IMR-90 (cell line): ENCODE data around the gene SYNE1. TPM values are rescaled to one million over a fixed set of nuclear protein-coding genes. Genes with fewer than 3 reads are reported as not detected.

Source experiments
- ATAC-seq: fragments of 200-7000 bp; cut with Tn5 transposase; 2 replicates; pipeline ENCODE4 v1.9.1; 2020; ENCODE audit warnings: low read depth, mild to moderate bottlenecking, moderate library complexity
- BruUV-seq: library from RNA; stranded (reverse); fragments of 400-500 nt; replicated peaks from 2 replicates; lab custom pipeline; 2021; lab: Mats Ljungman, UMichigan
- CTCF ChIA-PET: fragments of 300-600 bp; formaldehyde crosslinking; extraction: SDS; loops from one replicate; lab custom pipeline; 2021; ENCODE audit warnings: antibody characterized with exemption; lab: Yijun Ruan, JAX
- POLR2A ChIA-PET: fragments of 300-600 bp; sonication (Branson Sonifier 250); formaldehyde crosslinking; loops from one replicate; lab custom pipeline; 2022; ENCODE audit warnings: antibody characterized with exemption; ENCODE audit not compliant: unreplicated experiment; lab: Charles Lee
- DNase-seq: peaks from one replicate; pipeline ENCODE4 v3.0.0; 2013
- H2AFZ ChIP-seq: replicated peaks from 2 replicates; pipeline ENCODE3; 2013; ENCODE audit warnings: low read length, mild to moderate bottlenecking; ENCODE audit not compliant: poor library complexity
- H2AK5ac ChIP-seq: 2 replicates; pipeline ENCODE4 v1.6.1; 2013; ENCODE audit warnings: low read depth, low read length, inconsistent platforms
- H2AK9ac ChIP-seq: replicated peaks from 2 replicates; pipeline ENCODE3; 2013; ENCODE audit warnings: mild to moderate bottlenecking, low read depth, low read length, moderate library complexity; ENCODE audit not compliant: poor library complexity
- H2BK120ac ChIP-seq: 2 replicates; pipeline ENCODE4 v1.6.1; 2013; ENCODE audit warnings: low read depth, low read length, inconsistent platforms
- H2BK15ac ChIP-seq: 3 replicates; pipeline ENCODE4 v1.6.1; 2013; ENCODE audit warnings: low read depth, low read length, inconsistent platforms
- H2BK20ac ChIP-seq: 2 replicates; pipeline ENCODE4 v1.6.1; 2013; ENCODE audit warnings: low read depth, mild to moderate bottlenecking, inconsistent platforms, low read length, moderate library complexity
- H2BK5ac ChIP-seq: 2 replicates; pipeline ENCODE4 v1.6.1; 2013; ENCODE audit warnings: mild to moderate bottlenecking, low read depth, low read length, inconsistent platforms; ENCODE audit not compliant: poor library complexity, severe bottlenecking
- H3K14ac ChIP-seq: replicated peaks from 2 replicates; pipeline ENCODE4 v1.6.1; 2013; ENCODE audit warnings: low read depth, low read length, inconsistent platforms
- H3K18ac ChIP-seq: 2 replicates; pipeline ENCODE4 v1.6.1; 2013; ENCODE audit warnings: low read depth, low read length, control low read depth
- H3K23ac ChIP-seq: 2 replicates; pipeline ENCODE4 v1.6.1; 2013; ENCODE audit warnings: low read depth, low read length, inconsistent platforms
- H3K27ac ChIP-seq: 2 replicates; pipeline ENCODE4 v1.5.1; 2013; ENCODE audit warnings: mild to moderate bottlenecking, control low read depth, low read length; ENCODE audit not compliant: insufficient read depth
- H3K27me3 ChIP-seq: 2 replicates; pipeline ENCODE4 v1.6.1; 2013; ENCODE audit warnings: low read length; ENCODE audit not compliant: control insufficient read depth, insufficient read depth
- H3K36me3 ChIP-seq: 2 replicates; pipeline ENCODE4 v1.6.1; 2013; ENCODE audit warnings: low read length, mixed read lengths; ENCODE audit not compliant: control insufficient read depth, insufficient read depth
- H3K4ac ChIP-seq: 2 replicates; pipeline ENCODE4 v1.6.1; 2013; ENCODE audit warnings: low read depth, low read length, inconsistent platforms
- H3K4me1 ChIP-seq: 2 replicates; pipeline ENCODE4 v1.6.1; 2013; ENCODE audit warnings: low read length, mixed read lengths; ENCODE audit not compliant: control insufficient read depth, insufficient read depth
- H3K4me2 ChIP-seq: 2 replicates; pipeline ENCODE4 v1.6.1; 2013; ENCODE audit warnings: low read depth, mild to moderate bottlenecking, control low read depth, low read length, moderate library complexity
- H3K4me3 ChIP-seq: 2 replicates; pipeline ENCODE4 v1.5.1; 2013; ENCODE audit warnings: low read depth, mild to moderate bottlenecking, control low read depth, low read length, moderate library complexity; ENCODE audit not compliant: insufficient read depth
- H3K56ac ChIP-seq: 2 replicates; pipeline ENCODE4 v1.6.1; 2013; ENCODE audit warnings: low read length, inconsistent platforms; ENCODE audit not compliant: insufficient read depth; ENCODE audit errors: extremely low read depth
- H3K79me1 ChIP-seq, 2 experiments: 2 replicates each; pipeline ENCODE4 v1.6.1; 2013; ENCODE audit warnings: low read length in 2 of 2, inconsistent platforms in 1 of 2, low read depth in 1 of 2
- H3K9ac ChIP-seq: 2 replicates; pipeline ENCODE4 v1.6.1; 2013; ENCODE audit warnings: low read depth, low read length, control low read depth
- H3K9me1 ChIP-seq: 2 replicates; pipeline ENCODE4 v1.6.1; 2013; ENCODE audit warnings: low read length, inconsistent platforms; ENCODE audit not compliant: insufficient read depth
- H3K9me3 ChIP-seq: 2 replicates; pipeline ENCODE4 v1.6.1; 2013; ENCODE audit warnings: low read length; ENCODE audit not compliant: control insufficient read depth, insufficient read depth
- H4K20me1 ChIP-seq: 2 replicates; pipeline ENCODE4 v1.6.1; 2013; ENCODE audit warnings: low read length, inconsistent platforms; ENCODE audit not compliant: insufficient read depth
- H4K5ac ChIP-seq: 2 replicates; pipeline ENCODE4 v1.6.1; 2013; ENCODE audit warnings: mild to moderate bottlenecking, low read depth, low read length, control low read depth
- H4K8ac ChIP-seq, 2 experiments: 2 replicates each; pipeline ENCODE4 v1.6.1; 2013; ENCODE audit warnings: low read depth in 2 of 2, low read length in 2 of 2, control low read depth in 1 of 2, inconsistent platforms in 1 of 2
- H4K91ac ChIP-seq: 2 replicates; pipeline ENCODE4 v1.6.1; 2013; ENCODE audit warnings: low read depth, low read length, inconsistent platforms; ENCODE audit not compliant: insufficient read depth
- CEBPB ChIP-seq: IDR thresholded peaks from 2 replicates; pipeline ENCODE4 v1.6.1; 2012; ENCODE audit warnings: low read depth, low read length, improper control_type of control experiment
- CHD1 ChIP-seq: IDR thresholded peaks from 2 replicates; pipeline ENCODE4 v1.6.1; 2012; ENCODE audit warnings: low read depth, low read length, improper control_type of control experiment
- CTCF ChIP-seq: conservative IDR thresholded peaks from 2 replicates; pipeline ENCODE4 v1.5.1; 2012; ENCODE audit warnings: mild to moderate bottlenecking, low read depth, low read length, improper control_type of control experiment
- ELK1 ChIP-seq: fragments of 150-350 bp; IDR thresholded peaks from 2 replicates; pipeline ENCODE4 v1.6.1; 2016; ENCODE audit warnings: low read depth, mild to moderate bottlenecking, low read length, moderate library complexity, borderline replicate concordance
- FOS ChIP-seq: fragments of 150-350 bp; IDR thresholded peaks from 2 replicates; pipeline ENCODE4 v1.6.1; 2016; ENCODE audit warnings: low read depth, low read length
- MAFK ChIP-seq: IDR thresholded peaks from 2 replicates; pipeline ENCODE4 v1.6.1; 2012; ENCODE audit warnings: low read depth, low read length, improper control_type of control experiment
- MXI1 ChIP-seq: IDR thresholded peaks from 2 replicates; pipeline ENCODE4 v1.6.1; 2012; ENCODE audit warnings: low read depth, mild to moderate bottlenecking, low read length, moderate library complexity, borderline replicate concordance
- POLR2A ChIP-seq: IDR thresholded peaks from 2 replicates; pipeline ENCODE4 v1.6.1; 2012; ENCODE audit warnings: mild to moderate bottlenecking, low read depth, low read length
- RAD21 ChIP-seq: IDR thresholded peaks from 2 replicates; pipeline ENCODE4 v1.6.1; 2012; ENCODE audit warnings: low read length, improper control_type of control experiment
- SMC3 ChIP-seq: fragments of 150-350 bp; IDR thresholded peaks from 2 replicates; pipeline ENCODE4 v1.6.1; 2016; ENCODE audit warnings: low read depth, mild to moderate bottlenecking, antibody characterized with exemption, low read length, moderate library complexity
- USF2 ChIP-seq: fragments of 150-350 bp; IDR thresholded peaks from 2 replicates; pipeline ENCODE4 v1.6.1; 2017; ENCODE audit warnings: mild to moderate bottlenecking, antibody characterized with exemption, low read length, low read depth
- WGBS, 2 experiments: methylation state at CpG; one replicate each; pipeline versions ENCODE4 v1.1.5 to v1.1.7; 2013; ENCODE audit warnings: missing lambda C conversion rate in 2 of 2; ENCODE audit not compliant: insufficient read length in 1 of 2; ENCODE audit errors: extremely low coverage in 2 of 2; 5-methylcytosine and 5-hydroxymethylcytosine counted together
- dilution Hi-C: fragments of 300-500 bp; cut with HindIII; formaldehyde crosslinking; loops from one replicate; pipeline ENCODE4 v1.14.3; 2018; ENCODE audit warnings: low sequenced_read_pairs; ENCODE audit not compliant: unreplicated experiment
- in situ Hi-C: fragments of 300-500 bp; cut with MboI; formaldehyde crosslinking; loops from 3 replicates; pipeline ENCODE4 v1.14.3; 2019; ENCODE audit warnings: low sequenced_read_pairs, inconsistent platforms, mixed read lengths
- intact Hi-C: fragments of 100-400 bp; cut with micrococcal nuclease; formaldehyde crosslinking; loops from 2 replicates; pipeline ENCODE4 v1.10.0; 2022
- polyA plus RNA-seq, 3 experiments: library from polyadenylated mRNA; depleted of rRNA; stranded (reverse); fragments of >200 nt; gene quantifications; 2 replicates each; pipeline ENCODE4 v1.2.3, GENCODE V29; 2012; ENCODE audit warnings: low replicate concordance in 1 of 3
- total RNA-seq: library from RNA; depleted of rRNA; stranded (reverse); fragments of >200 nt; gene quantifications from 2 replicates; pipeline ENCODE4 v1.2.3, GENCODE V29; 2012

SYNE1 gene
- total and polyA plus RNA-seq, 2 of the 4 experiments (the other 2 are of a cell fraction): 34.1 to 159 TPM

- no peak for TF ChIP-seq ELK1
Measured at GRCh38 chr6:152636609-152637295, 410 bp downstream of the SYNE1 start (continued).

- H2AK9ac ChIP-seq: peak overlapping the region; percentile 42
- ChIA-PET POLR2A (no interaction called here), CTCF (no interaction called here)
- peak overlapping the region; percentile 83 for H3K9ac ChIP-seq
- no peaks in the 10 kb centered on the region for H3K9me3 ChIP-seq
- H3K4me2 ChIP-seq: peak overlapping the region; percentile 95
- H2BK5ac ChIP-seq: peak overlapping the region; percentile 73
- DNase-seq (peak; percentile 51), ATAC-seq (peak; percentile 69)
- H3K18ac ChIP-seq: peak overlapping the region; percentile 22; the same call in 1 of the 2 replicates
- 0 out of 3 replicates have a peak overlapping the region, but pooled peaks have one; percentile 26 for H2BK15ac ChIP-seq
- peak overlapping the region; percentile 66 for H3K4ac ChIP-seq
- H3K4me3 ChIP-seq: peak overlapping the region; percentile 73
- H3K14ac ChIP-seq: peak overlapping the region; percentile 80
- peak overlapping the region; percentile 64 for H4K91ac ChIP-seq
- peak overlapping the region; percentile 43 to 72; a peak in 2 of 4 replicates for H4K8ac ChIP-seq
- in situ Hi-C loops (no loop called here), dilution Hi-C loops (no loop called here), intact Hi-C loops (loop anchor here (1.0 to 5.0 kb wide), 2 partner anchors 66 to 83 kb away; no protein-coding TSS in a partner anchor)
- peak overlapping the region; percentile 21 for H2BK120ac ChIP-seq
- peaks cover 6% of the 10 kb centered on the region for H3K4me1 ChIP-seq
- H2BK20ac ChIP-seq: 0 out of 2 replicates have a peak overlapping the region, but pooled peaks have one; percentile 3
- H3K36me3 ChIP-seq: no peaks in the 10 kb centered on the region
- H3K56ac ChIP-seq: peak overlapping the region; percentile 52; the same call in 1 of the 2 replicates
- H3K9me1 ChIP-seq: no peaks in the 10 kb centered on the region; the same call in 1 of the 2 replicates
- H3K23ac ChIP-seq: peak overlapping the region; percentile 93
- peak overlapping the region; percentile 33 for H3K27ac ChIP-seq
- peak overlapping the region; percentile 77 for H2AK5ac ChIP-seq
- no TSS peak for BruUV-seq
- 0% methylated on average over 4 of the region's 20 CpGs; no CpG with 5 or more reads in 1 of the 2 experiments for WGBS, 2 experiments
- H2AFZ ChIP-seq: peak overlapping the region; percentile 86
- no peaks in the 10 kb centered on the region for H3K27me3 ChIP-seq
- H4K5ac ChIP-seq: no peak overlapping the region; the same call in 1 of the 2 replicates
- H4K20me1 ChIP-seq: no peaks in the 10 kb centered on the region
- H3K79me1 ChIP-seq: peaks cover 13 to 14% of the 10 kb centered on the region in 2 experiments
- TF ChIP-seq MAFK (no peak), FOS (no peak), CEBPB (no peak), MXI1 (no peak), CHD1 (no peak), POLR2A (no peak; the same call in 1 of the 2 replicates), RAD21 (no peak), USF2 (no peak), SMC3 (no peak), CTCF (no peak)
Measured at GRCh38 chr6:152636021-152636608, 1.0 kb downstream of the SYNE1 start.
